ENCODE data around the gene ZNRD2.

The ZNRD2 gene

DNA sequence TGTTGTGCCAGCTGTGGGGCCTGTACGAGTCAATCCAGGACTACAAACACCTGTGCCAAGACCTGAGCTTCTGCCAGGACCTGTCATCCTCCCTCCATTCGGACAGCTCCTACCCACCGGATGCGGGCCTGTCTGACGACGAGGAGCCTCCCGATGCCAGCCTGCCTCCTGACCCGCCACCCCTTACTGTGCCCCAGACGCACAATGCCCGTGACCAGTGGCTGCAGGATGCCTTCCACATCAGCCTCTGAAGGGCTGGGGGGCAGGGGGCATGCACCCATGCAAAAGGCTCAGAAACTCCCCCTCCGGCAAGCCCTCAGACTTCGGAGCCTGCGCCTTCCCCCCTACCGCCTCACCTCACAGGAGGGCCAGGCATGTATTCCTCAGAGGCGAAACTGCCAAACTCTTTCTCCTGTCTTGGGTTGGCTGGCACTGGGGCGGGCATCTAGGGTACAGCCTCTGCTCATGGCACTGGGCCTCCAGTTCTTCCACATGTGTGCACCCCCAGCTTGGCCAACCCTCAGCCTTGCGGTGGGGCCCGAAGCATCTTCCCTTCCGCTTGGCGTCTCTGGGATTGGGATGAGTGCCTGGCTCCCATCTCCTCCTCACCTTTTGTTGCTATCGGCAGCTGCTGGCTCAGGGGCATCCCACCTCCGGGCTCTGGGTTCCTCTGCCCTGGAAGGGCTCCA, 3.3 kb downstream of the ZNRD2 start:
- DNase-seq (ENCODE audit: low spot score): no peak

DNA sequence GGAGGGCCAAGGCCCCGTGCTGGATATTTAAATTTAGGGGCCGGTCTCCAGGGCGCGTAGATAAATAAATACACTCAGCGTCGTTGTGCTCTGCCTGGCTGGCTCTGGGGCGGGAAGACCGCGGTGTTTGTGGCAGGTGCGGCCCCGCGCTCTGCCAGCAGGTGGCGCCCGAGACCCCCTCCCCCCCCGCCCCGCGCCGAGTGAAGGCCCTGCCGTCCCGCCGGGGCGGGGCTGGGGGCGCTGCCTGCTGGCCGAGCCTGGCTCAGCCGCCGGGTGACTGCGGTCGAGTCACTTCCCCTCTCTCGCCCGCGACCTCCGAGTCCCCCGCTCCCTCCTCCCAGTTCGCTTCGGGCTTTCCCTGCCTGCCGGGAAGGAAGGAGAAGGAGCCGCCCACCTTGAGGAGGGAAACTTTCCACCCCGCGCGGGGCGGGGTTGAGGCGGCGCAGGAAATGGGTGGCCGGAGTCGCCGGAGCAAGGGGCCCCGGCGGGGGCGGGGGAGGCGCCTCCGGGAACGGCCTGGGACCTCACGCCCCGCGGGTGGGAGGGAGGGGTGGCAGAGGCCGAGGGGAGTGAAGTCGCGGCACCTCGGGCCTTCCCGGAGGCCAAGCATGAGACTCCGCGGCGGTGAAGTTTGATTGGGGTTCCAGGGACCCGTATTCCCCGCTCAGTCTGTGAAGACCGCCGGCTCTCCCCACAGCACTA, 4.0 kb downstream of the ZNRD2 start:
- peak; percentile 97 for DNase-seq (ENCODE audit: low spot score)

DNA sequence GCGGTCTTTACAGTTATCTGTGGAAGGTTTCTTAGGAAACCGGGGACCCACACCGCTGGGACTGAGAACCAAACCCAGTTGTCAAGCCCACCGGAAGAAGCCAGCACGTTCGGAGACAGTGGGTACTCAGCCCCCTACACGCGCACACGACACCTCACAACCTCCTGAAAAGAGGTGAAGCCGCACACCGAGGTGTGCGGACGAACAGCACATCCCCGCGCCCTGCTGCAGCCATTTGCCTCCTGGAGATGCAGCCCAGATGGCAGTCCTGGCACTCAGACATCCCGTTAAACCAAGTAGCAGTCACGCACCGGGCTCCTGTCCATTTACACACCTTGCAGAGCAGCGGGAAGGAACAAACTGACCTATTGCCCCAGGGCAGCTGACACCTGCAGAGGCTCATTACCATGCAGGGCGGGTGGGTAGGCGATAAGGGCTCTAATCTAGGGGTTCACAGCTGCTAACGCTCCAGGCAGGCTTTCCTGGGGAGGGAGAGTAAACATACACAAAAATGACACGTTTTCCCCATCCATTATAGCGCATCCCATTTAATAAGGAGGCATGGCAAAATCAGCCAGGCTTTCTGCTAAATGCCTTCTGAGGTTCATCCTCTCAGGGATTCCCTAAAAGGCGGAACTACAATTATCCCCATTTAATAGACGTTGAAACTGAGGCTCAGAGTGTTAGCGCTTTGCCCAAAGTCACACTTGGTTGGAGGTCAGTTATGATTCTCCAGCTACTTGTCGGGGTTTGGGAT, 4.7 kb downstream of the ZNRD2 start:
- DNase-seq (ENCODE audit: low spot score): no peak

DNA sequence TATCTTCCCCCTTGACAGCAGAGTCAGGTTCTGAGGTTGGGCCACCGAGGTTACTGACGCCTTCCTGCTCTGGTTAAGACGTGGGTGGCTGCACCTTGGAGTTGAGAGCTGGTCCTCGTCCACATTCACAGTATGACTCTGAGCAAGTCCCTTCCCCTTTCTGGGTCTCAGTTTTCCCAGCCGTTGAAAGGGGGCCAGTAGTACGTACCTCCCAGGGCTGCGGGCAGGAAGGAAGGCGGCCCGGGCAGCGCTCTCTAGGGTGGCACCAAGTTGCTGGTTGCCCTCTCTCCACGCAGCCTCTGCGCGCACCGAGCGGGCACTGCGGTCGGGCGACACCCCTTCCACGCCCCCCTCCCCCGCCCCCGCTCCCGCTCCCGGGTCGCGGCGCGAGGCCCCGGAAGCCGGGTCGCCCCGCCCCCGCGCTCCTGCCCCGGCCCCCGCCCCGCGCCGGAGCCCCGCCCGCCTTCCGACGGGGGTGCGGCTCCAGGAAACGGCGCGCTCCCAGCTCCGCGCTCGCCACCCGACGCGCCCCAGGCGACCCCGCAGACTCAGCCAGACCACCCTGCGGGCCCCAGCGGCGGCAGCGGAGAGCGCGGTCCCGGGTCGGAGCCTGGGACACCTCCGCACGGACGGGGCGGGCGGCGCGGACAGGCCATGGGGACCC, 5.4 kb downstream of the ZNRD2 start, which contains the start of gene EHBP1L1:
EHBP1L1 (plus strand) TSS at position 486 of the 664 bp plus-strand sequence. CDS start 250 bp downstream, outside the sequence.
- peak; percentile 94 for DNase-seq (ENCODE audit: low spot score)

DNA sequence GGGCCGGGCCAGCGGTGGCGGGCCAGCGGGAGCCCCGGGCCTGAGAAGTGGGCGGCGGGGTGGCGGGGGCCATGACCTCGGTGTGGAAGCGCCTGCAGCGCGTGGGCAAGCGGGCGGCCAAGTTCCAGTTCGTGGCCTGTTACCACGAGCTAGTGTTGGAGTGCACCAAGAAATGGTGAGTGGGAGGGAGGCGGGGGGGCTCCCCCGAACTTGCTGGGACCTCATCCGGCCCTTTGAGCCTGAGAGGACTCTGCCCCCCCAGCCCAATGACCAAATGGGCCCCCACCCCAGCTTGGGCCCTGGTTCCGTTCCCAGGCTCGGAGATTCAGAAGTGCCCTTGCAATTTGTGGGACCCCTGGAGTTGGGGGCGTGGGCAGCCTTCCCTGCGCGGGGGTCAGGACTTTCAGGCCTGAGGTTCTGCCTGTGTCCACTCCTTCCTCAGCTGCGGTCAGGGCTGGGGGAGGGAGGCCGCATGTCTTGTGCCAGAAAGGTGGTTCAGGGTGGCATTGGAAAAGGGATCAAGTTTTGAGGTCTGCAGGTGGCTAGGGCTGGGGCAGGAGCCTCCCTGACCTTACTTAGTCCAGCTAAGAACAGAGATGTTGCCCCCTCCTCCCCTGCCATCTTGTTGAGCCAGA, 6.1 kb downstream of the ZNRD2 start:
- DNase-seq (ENCODE audit: low spot score): no peak

DNA sequence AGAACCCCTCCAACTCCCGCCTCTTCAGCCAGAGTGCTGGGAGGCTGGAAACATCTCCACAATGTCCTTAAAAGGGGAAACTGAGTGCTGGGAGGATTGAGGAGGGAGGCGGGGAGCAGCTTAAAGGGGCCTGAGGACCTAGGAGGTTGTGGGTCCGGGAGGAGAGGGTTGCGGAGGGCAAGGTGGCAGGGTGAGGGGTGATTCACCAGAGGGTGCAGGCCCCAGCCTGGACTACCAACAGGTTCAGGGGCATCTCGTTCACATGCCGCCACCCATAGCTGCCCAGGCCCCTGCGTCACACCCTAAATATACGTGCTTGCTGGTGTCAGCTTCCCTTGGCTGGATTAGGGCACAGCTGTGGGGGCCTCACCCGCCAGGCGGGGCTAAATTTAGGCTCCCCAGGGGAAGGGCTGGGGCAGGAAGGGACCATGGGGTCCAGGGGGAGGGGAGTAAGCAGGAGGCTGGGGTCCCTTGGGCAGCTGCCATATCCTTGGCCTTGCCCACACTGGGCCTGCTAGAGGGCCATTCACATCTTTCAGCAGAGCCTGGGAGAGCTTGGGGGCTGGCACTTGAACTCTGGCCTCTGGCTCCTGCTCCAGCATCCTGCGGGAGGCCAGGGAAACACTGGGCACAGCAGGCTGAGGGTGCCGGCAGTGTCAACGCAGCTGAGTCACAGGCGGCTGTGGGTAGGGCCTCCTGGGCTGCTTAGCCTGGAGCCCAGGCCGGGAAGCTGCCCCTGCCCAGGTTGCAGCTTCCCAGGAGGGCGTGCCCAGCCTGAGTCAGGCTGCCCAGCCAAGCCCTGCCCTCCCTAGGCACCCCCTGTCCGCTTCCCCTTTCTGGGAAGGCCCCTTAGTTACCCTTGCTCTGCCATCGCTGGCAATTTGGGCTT, 6.8 kb downstream of the ZNRD2 start:
- DNase-seq (ENCODE audit: low spot score): peak; percentile 82

DNA sequence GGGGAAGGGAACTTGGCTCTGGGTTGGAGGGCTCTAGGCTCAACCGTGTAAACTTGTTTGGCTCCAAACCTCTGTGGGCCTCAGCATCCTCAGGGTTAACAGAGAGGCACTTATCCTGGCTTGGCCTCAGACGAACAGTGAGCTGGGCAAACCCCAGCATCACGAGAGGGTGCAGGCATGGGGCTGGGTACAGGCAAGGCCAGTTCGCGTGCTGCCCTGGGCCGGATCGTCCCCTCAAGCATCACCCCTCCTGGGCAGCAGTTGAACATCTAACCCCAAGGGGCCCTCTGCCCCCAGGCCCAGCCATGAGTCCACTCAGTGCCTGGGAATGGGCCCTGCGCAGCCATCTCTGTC, 7.5 kb downstream of the ZNRD2 start:
- no peak for DNase-seq (ENCODE audit: low spot score)

DNA sequence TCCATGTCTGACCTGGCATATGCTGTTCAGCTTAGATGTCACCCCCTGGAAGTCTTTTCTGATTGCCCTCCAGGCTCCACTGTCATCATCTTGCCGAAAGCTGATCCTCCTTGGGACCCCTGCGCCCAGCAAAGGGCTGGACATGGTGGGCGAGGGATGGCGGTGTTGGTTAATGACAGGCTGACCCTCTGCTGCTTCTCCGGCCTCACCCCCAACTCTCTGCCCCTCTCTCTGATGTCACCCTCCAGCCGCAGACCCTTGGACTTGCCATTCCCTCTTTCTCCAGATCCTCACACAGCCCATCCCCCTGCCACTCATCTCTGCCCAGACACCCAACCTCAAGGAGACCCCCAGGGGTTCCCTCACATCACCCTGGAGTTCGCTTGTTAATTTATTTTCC, 7.9 kb downstream of the ZNRD2 start:
- DNase-seq (ENCODE audit: low spot score): no peak

DNA sequence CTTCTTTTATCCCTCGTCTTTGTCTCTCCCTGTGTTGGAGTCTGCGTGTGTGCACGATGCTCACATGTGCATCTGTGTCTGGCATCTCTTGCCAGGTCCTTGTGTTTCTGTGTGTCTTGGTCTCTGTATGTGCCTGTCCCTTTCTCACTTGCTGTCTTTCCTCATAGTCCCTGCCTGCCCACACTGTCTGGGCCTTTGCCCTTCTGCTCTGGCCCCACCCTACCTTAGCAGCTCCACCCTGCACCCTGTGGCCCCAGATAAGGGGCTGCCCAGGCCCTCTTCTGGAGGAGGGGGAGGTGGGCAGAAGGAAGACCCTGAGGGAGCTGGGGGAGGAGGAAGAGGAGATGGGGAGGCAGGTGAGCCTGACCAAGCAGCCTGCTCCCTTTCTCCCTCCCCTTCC, 8.4 kb downstream of the ZNRD2 start:
- DNase-seq (ENCODE audit: low spot score): no peak

DNA sequence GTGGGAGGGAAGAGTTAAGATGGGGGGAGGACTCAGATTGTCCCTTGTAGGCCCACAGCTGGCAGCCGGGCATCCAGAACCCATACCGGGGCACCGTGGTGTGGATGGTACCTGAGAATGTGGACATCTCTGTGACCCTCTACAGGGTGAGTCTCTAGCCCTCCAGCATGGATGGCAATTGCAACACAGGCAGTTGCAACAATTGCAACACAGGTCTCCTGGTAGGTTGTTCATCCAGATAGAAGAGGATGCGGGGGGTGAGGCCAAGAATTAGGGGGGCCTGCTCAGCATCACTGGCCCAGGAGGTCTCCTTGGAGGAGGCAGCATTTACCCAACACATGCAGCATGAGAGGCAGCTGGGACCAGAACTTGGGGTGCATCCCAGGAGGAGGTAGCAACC, 9.0 kb downstream of the ZNRD2 start:
- DNase-seq (ENCODE audit: low spot score): no peak

DNA sequence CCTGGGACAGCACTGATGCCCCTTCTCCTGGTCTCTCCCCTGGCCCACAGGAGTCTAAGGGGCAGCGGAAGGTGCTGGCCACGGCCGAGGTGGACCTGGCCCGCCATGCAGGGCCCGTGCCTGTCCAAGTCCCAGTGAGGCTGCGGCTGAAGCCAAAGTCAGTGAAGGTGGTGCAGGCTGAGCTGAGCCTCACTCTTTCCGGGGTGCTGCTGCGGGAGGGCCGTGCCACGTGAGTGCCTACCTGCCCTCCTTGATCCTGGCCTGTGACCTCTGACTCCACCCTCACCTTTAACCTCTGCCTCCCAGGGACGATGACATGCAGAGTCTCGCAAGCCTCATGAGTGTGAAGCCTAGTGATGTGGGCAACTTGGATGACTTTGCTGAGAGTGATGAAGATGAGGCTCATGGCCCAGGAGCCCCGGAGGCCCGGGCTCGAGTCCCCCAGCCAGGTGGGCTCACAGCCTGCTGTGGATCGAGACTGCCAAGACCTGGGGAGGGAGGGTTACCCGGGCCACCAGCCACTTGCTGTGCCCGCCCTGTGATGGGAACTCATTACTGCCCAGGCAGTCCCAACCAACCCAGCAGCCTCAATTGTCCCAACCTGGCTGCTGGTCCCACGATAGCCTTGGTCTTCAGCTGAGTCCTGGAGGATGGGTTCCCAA, 9.9 kb downstream of the ZNRD2 start:
- DNase-seq (ENCODE audit: low spot score): no peak

DNA sequence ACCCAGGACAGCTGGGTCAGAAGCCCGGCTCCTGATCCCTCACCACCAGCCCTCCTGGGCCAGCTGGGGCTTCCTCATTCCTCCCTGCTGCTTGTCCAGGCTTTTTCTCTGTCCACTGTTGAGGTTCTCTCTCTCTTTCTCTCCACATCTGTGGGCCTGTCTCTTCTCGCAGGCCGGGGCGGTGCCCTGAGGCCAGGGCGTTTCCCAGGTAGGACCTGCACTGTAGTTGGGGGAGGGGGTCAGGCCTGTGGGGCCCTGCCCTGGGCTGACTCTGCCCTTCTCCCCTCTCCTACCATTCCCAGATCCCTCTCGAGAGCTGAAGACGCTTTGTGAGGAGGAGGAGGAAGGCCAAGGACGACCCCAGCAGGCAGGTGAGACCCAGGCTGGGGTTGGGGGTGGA, 10.5 kb downstream of the ZNRD2 start:
- DNase-seq (ENCODE audit: low spot score): no peak

DNA sequence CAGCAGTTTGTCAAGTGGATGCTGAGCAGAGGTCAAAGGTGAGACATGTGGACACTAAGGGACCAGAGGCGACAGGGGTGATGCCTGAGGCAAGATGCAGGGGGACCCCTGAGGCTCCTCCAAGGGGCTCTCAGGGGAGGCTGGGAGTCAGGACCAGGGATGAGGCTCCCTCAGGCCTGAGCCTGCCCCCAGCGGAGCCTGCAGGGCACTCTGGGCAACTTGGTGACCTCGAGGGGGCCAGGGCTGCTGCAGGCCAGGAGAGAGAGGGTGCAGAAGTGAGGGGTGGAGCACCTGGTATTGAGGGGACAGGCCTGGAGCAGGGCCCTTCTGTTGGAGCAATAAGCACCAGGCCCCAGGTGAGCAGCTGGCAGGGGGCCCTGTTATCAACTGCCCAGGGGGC, 11.7 kb downstream of the ZNRD2 start:
- DNase-seq (ENCODE audit: low spot score): no peak

DNA sequence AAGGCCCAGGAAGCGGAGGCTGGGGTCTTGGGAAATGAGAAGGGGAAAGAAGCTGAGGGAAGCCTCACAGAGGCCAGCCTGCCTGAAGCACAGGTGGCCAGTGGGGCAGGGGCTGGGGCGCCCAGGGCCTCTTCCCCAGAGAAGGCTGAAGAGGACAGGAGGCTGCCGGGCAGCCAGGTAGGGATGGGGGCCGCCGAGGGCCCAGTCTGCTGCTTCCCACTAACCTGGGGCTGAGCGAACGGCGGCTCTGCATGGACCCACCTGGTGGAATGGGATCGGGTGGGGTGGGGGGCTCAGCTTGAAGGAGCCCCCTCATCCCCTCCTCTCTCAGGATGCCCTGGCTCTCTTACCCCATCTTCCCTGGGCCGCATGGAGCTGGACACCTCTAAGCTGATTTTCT, 13.3 kb downstream of the ZNRD2 start:
- no peak for DNase-seq (ENCODE audit: low spot score)

DNA sequence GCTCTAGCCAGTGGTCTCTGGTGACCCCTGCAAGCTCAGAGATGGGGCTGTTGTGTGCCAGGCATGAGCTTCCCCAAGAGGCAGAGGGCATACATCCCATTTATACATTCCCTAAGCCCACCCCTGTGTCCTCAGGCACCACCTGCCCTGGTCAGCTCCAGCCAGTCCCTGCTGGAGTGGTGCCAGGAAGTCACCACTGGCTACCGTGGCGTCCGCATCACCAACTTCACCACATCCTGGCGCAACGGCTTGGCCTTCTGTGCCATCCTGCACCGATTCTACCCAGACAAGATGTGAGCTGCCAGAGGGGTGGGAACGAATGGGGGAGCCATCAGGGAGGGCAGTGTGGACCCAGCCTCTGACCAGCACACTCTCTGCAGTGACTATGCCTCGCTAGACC, 13.8 kb downstream of the ZNRD2 start:
- DNase-seq (ENCODE audit: low spot score): no peak

DNA sequence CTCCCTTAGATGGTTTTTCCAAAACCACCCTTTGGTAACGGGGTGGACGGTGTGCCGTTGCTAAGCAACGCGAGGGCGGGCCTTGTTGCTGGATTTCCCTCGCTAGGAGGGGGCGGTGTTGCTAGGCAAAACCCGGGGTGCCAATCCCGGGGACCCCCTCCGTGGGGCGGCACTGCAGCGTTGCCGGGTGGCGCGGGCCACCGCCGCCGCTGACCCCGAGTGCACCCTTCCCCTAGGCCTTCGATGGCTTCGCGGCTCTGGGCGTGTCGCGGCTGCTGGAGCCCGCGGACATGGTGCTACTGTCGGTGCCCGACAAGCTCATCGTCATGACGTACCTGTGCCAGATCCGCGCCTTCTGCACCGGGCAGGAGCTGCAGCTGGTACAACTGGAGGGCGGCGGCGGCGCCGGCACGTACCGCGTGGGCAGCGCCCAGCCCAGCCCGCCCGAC, 14.5 kb downstream of the ZNRD2 start:
- DNase-seq (ENCODE audit: low spot score): no peak

DNA sequence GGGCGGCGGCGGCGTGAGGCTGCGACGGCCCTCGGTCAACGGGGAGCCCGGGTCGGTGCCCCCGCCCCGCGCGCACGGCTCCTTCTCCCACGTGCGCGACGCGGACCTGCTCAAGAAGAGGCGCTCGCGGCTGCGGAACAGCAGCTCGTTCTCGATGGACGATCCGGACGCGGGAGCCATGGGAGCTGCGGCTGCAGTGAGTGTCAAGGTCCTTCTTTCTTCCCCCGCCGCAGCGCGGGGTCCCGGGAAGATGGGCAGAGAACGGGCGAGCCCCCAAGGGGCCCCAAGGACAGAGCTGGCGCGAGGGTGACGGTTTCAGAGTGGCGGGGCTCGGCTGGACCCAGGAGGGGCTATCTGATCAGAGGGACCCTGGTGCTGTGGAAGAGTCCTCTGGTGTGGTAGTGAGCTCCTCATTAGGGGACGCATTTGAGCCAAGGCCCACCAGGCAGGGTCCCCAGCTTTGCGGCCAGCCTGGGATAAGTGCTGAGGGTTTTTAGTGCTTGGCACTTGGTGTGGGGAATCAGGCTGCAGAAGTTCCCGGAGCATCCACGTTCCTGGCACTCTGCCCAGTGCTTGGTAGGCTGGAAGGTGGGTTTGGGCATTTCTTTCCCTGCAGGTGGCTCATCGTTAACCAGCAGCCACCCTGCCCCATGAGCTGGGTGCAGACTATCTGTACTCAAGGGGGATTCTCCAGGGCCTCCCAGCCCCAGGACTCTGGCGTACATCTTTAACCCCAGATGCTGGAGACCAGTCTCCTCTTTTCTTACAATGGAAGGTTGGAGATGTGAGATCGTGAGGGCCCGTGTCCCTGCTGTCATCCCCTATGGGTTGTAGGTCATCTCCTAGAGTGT, 15.3 kb downstream of the ZNRD2 start:
- DNase-seq (ENCODE audit: low spot score): no peak

DNA sequence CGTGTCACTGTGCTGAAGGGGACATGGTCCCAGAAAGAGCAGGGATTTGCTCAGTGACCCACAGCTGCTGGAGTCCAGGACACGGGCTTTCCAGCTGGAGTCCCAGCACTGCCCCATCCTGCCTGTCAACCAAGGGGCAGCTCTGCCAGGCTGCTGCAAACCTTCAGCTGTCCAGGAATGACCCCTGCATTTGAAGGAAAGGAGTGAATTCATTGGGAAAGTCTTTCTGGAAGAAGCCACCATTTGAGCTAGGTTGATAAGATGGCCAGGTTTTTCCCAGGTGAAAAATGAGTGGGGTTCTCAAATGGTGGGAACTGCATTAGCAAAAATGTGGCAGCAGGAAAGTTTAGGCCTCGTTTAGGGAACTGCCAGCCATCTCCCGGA, 16.0 kb downstream of the ZNRD2 start:
- no peak for DNase-seq (ENCODE audit: low spot score)

DNA sequence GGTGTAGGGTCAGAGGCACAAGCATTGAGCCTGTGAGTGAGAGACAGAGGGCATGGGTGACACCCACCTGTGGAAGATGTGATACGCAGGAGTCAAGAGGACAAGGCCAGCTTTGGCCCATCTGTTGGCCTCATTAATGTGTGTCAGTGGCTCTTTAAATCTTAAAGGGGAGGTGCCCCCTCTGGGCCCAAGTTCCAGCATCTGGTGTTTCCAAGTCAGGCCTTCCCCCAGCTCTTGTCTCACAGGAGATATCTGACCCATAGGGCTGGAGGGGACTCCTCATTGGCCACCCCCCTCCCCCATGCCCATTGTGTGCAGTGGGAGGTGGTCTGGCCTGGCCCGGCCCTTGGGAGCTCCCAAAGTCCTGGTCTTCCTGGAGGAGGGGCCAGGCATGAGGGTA, 16.4 kb downstream of the ZNRD2 start:
- no peak for DNase-seq (ENCODE audit: low spot score)

Measured in GM03348 (cell line).